UCSD-AML1 (cell line): ENCODE results near the gene NEK3.
"Not testable (repeated sequence)": the region's sequence is repeated elsewhere in the genome, so short reads cannot be mapped to it uniquely, and the experiment has no call there.

Source experiments
- DNase-seq: peaks from one replicate; lab custom pipeline; 2025; ENCODE audit not compliant: unreplicated experiment; lab: John Stamatoyannopoulos, UW

Gene NEK3

DNA sequence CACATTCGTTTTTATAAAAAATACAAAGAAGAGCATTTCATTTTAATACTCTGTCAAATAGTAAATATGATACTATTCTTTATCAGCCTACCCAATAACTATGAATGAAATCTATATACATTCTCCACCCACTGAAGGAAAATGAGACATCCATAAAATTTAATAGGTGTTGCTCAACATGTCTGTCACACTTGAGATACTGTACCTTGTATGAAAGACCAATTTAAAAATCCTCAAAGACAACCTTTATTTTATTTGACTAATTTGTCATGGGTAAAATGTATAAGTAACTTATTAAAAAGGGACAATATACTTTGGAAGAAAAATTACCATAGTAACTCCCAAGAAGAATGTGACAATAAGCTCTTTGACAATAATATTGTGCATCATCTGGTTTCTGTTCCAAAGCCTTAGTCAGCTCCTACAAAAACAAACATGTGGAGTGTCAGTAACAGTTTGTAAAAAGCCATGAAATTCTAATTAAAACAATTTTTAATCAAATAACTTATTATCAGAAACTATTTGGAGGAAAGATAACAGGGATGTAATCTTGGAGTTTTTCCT is 11.5 kb upstream of the NEK3 start:
- not testable (repeated sequence) for DNase-seq

DNA sequence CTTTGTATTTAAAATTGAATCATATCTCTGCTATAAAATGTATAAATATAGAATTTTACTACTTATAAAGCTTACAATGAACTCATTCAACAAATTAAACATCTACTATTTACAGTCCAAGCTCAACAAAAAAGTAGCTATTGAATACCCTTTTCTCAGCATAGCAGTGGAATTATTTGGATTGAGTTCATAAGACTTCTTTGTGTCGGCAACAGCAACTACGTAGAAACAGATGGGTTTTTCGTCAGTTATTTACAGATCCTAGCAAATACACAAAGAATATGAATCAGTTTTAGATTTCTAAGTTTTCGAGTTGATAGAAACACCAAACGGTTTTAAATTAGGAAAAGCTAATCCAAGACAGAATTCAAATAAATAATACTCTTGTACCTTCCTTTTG is 10.4 kb upstream of the NEK3 start:
- DNase-seq: no peak

GRCh38 chr13:52165411-52165810 is 6.0 kb upstream of the NEK3 start:
- DNase-seq: no peak

- no peak for DNase-seq
These were observed 5.6 kb upstream of the NEK3 start for GRCh38 chr13:52164989-52165388.

GRCh38 chr13:52163878-52164277 is 4.5 kb upstream of the NEK3 start:
- DNase-seq: not testable (repeated sequence)

- DNase-seq: no peak
These were observed 3.1 kb upstream of the NEK3 start for GRCh38 chr13:52162279-52163101.

- no peak for DNase-seq
These were observed 1.8 kb upstream of the NEK3 start for GRCh38 chr13:52161181-52161646.

GRCh38 chr13:52160506-52160905 is 1.1 kb upstream of the NEK3 start:
- DNase-seq: no peak

- no peak for DNase-seq
These were observed 656 bp upstream of the NEK3 start for GRCh38 chr13:52160053-52160452.

DNA sequence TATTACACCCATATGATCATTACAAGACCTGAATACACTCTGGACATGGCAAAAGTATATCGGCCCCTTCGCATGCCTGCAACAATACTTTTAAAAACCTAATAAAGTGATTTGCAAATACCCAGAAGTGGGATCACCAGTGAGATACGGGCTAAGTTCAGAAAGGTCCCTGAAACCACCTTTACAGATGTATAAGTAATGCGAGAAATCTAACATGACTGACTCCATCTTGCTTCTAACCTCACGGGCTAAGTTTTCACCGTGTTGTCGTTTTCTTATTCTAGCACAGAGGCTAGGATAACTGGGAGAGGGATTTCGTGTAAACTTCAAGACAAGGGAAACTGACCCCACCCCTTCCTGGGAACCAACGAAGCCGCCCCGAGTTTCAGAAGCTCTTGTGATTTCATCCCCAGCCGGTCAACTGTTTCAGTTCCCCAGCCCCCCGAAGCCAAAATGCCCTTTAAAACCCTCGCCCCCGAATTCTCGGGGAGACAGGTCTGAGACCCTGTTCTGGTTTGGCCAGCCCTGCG is 703 bp downstream of the NEK3 start:
- no peak for DNase-seq

- no peak for DNase-seq
These were observed 2.6 kb downstream of the NEK3 start for GRCh38 chr13:52156724-52157261.

- no peak for DNase-seq
These were observed 4.2 kb downstream of the NEK3 start for GRCh38 chr13:52155177-52155576.

DNA sequence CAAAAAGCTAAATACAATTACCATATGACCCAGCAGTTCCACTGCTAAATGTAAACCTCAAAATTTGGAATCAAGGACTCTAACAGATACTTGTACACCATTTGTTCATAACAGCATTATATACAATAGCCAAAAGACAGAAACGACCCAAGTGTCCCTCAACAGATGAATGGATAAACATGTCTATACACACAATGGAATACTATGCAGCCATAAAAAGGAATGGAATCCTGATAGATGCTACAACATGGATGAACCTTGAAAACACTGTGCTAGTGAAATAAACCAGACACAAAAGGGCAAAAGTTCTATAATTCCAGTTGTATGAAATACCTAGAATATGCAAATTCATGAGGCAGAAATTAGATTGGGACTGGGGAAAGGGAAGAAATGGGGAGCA is 12.2 kb downstream of the NEK3 start:
- no peak for DNase-seq

- no peak for DNase-seq
These were observed 18.1 kb downstream of the NEK3 start for GRCh38 chr13:52141299-52141698.

DNA sequence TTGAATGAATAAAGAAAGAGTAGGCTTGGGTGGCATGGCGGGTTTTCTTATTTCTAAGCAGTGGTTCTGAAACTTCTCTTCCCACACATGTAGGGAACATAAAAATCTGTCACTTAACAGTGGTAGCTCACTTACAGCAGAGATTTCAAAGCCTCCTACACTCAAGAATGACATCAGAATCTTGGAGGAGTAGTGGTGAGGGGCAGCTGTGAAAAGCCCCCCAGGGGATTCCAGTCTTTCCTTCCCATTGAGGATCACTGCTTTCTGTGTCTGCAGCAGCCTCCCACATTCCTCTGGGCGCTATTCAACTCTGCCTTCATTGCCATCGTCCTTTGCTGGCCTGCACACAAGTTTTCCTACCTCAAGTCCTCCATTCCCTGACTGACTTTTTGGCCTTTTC is 21.9 kb downstream of the NEK3 start:
- DNase-seq: no peak

GRCh38 chr13:52136763-52137162 is 22.6 kb downstream of the NEK3 start:
- no peak for DNase-seq

- DNase-seq: no peak
These were observed 28.8 kb downstream of the NEK3 start for GRCh38 chr13:52130641-52131040.

DNA sequence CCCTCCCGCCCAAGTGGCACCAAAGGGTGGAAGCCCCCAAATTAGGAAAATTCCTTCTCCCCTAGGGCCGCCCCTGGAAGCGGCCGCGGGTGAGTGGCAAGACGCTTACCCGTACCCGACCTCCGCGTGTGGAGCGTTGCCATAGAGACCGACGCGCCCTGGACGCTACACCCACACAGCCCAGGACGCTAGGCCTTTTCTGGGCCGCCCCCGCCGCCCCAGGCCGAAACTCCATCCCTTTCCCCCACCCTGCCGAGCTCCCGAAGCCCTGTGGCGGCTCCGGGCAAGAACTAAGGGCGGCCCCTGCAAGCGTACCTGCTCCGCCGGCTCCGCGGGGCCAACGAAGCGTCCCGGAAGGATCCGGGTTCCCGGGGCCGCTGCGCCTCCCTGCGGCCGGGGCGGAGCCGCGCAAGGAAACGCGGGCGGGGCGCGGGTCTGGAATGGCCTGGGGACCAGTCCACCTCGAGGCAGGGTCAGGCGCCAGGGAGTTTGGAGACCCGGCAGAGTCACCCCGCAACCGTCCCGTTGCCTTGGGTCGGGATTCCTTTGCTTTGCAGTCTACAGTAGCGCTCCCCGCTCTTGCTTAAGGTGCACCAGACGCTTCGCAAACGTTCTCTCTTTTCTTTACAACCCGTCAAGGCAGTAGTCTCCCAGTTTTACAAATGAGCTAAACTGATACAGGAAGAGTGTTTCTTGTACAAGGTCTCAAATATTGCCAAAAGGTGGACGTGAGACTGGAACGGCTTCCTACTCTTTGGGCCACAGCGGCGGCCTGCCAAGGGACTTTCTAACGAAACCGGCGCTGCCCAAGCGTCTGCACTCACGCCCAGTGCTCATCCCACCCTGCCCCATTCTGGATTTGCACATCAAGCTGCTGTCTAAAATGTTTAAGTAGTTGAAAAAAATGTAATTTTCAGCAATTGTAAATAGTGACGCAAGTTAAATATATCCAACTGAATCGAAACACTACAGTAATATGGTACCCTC is 30.4 kb downstream of the NEK3 start, which contains the start of gene NEK5:
TSS of gene NEK5 (minus strand) at position 360 of the 987 bp plus-strand sequence. CDS start 1,591 bp downstream, outside the sequence.
- peak; percentile 67 for DNase-seq

DNA sequence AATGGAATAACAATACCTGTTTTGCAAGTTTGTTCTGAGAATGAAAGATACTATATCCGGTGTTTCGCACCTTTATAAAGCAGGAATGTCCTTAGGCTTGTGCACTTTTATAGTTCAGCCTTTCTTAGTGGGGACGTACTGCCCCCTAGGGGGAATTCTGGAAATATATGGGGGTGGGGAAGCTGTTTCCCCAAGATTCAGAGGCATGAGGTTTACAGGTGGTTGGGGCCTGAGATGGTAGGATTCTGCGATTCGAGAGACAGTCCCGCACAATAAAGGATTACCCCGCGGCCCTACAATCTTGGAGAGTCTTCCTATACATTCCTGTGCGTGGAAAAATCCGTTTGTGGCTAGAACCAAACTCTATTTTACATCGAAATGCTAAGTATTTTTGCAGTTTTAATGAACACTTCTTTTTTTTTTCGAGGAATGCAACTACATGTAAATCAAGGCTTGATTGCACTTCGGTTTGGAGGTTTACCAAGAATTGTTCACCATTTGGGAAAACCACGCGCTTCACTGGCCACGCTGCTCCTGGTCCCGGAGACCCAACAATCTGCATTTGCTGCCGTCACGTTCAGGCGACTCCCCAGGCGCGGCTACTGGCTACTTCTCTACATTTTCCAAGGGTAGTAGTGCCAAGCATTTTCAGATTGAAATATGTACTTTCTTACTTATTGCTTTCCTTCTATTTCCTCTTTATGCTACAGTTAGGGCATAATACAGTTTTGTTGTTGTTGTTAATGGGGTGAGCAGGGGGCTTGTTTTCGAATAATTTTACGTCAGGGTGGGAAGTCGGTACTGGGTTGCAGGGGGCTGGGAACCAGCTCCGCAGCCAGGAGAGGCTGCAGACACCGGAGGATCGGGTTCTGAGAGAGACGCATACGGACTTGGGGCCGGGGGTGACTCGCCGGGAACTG is 31.4 kb downstream of the NEK3 start:
- peak; percentile 22 for DNase-seq

DNA sequence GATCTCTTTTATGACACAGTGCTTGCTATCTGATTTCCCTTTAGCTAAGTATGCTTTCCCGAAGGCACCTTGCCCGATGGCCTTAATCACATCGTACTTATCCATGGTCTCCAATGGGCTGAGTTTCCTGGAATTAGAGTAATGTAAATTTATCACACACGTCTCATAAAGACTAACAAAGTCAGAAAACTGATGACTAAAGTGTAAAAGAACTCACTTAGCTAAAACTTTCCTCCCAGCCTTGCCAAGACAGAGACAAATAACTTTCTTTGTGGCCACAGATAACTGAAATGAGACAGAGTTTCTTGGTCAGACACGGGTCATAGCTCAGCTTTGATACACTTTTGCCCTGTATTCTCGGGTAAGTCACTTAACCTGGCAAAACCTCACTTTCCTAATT is 32.0 kb downstream of the NEK3 start:
- no peak for DNase-seq
